ENCODE results near the gene QRFP. TPM values are rescaled to one million over a fixed set of nuclear protein-coding genes. Genes with fewer than 3 reads are reported as not detected.

The QRFP gene
- total and polyA plus RNA-seq, 4 donors = 0.05 TPM; not detected in 3

DNA sequence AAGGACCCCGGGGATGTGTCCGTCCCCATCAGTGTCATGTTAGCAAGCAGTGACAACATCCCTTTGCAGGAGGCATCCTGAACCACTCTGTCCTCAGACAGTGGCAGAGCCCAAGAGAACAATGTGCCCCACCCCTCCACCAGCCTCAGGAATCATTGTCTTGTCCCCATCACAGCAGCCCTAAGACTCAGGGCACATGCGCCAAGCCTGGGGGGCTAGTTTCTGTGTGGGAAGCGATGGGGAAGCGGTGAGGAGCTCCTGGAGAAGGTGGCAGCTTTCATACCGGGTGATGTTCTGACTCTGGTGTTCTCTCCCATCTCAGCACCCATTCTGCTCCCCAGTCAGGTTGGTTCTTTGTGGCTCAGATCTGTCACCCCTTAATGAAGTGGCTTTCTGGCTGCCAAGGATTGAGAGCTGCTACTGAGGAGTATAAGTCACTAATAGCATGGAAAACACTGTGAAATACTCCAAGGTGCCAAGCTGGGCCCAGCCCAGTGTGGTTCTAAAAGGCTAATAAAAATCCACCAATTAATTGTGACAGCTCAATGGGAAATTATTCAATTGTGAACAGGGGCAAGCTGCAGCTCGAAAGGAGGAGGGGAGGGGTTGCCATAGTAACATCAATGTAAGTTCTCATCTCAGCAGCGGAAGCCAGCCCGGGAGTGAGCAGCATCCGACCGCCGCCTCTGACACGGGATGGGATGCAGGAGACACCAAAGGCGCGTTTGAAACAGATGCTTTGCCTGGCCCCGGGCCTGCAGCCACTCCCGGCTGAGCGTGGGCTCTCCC lies 4.7 kb downstream of the QRFP start (continued):
- TF ChIP-seq, protein P1, sequence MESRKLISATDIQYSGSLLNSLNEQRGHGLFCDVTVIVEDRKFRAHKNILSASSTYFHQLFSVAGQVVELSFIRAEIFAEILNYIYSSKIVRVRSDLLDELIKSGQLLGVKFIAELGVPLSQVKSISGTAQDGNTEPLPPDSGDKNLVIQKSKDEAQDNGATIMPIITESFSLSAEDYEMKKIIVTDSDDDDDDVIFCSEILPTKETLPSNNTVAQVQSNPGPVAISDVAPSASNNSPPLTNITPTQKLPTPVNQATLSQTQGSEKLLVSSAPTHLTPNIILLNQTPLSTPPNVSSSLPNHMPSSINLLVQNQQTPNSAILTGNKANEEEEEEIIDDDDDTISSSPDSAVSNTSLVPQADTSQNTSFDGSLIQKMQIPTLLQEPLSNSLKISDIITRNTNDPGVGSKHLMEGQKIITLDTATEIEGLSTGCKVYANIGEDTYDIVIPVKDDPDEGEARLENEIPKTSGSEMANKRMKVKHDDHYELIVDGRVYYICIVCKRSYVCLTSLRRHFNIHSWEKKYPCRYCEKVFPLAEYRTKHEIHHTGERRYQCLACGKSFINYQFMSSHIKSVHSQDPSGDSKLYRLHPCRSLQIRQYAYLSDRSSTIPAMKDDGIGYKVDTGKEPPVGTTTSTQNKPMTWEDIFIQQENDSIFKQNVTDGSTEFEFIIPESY (IDR thresholded peaks at IDR 0.05) = no peak
- TF ChIP-seq HNF4G (IDR thresholded peaks at IDR 0.05) = no peak

DNA sequence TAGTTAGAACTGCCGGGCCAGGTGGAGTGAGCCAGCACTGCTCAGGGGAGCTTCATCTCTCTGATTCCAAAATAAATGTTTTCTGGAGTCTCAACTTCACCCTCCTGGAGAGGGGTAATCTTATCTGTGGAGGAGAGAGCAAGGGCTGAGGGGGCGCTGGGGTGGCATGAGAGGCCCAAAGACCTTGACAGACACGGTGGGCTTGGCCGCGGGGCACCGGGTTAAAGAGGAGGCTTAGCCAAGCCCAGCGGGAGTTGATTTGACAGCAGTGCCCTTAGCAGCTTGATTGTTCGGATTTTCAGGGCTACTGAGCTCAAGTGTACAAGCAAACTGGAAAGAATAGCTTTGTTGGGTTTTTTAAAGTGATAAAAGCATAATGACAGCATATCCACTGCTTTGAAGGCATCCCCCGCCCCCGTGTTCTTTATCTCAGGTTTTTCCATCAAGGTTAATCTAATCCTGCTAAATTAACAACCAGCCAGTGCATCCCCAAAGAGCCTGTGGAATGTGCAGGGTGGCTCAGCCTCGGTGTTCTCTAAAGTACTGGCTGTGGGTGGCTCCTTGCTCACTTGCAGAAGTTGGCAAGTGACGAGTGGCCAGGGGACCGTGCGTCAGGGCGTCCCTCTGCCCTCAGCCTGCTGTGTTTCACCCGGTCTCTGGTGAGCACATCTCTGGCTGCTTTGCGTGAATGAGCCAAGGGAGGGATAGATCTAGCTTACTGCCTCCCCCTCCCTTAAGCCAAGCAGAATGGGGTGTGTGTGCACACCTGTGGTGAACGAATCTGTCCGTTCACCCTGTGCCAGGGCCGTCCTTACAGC lies 5.5 kb downstream of the QRFP start:
- TF ChIP-seq, protein P2, sequence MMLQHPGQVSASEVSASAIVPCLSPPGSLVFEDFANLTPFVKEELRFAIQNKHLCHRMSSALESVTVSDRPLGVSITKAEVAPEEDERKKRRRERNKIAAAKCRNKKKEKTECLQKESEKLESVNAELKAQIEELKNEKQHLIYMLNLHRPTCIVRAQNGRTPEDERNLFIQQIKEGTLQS (IDR thresholded peaks at IDR 0.05) = no peak
- TF ChIP-seq, protein P3, sequence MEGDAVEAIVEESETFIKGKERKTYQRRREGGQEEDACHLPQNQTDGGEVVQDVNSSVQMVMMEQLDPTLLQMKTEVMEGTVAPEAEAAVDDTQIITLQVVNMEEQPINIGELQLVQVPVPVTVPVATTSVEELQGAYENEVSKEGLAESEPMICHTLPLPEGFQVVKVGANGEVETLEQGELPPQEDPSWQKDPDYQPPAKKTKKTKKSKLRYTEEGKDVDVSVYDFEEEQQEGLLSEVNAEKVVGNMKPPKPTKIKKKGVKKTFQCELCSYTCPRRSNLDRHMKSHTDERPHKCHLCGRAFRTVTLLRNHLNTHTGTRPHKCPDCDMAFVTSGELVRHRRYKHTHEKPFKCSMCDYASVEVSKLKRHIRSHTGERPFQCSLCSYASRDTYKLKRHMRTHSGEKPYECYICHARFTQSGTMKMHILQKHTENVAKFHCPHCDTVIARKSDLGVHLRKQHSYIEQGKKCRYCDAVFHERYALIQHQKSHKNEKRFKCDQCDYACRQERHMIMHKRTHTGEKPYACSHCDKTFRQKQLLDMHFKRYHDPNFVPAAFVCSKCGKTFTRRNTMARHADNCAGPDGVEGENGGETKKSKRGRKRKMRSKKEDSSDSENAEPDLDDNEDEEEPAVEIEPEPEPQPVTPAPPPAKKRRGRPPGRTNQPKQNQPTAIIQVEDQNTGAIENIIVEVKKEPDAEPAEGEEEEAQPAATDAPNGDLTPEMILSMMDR (IDR thresholded peaks at IDR 0.05; ENCODE audit: low read depth, low read length, missing input control) = no peak
- TF ChIP-seq FOXA1 (IDR thresholded peaks at IDR 0.05) = no peak
- TF ChIP-seq TAF1 (conservative IDR thresholded peaks at IDR 0.05) = no peak
- Histone ChIP-seq H3K4me1 (ENCODE audit: control insufficient read depth in 4 of 4, insufficient read depth in 4 of 4, low read length in 3 of 4) (no peaks in the 10 kb centered on the region), H3K27me3 (ENCODE audit: control insufficient read depth in 4 of 4, insufficient read depth in 4 of 4, low read length in 3 of 4) (no peaks in the 10 kb centered on the region), H3K9me3 (ENCODE audit: control insufficient read depth in 4 of 4, low read length in 3 of 4) (no peaks in the 10 kb centered on the region), H3K4me3 (ENCODE audit: low read depth in 1 of 3, low read length in 3 of 3) (no peak overlapping the region), H3K9ac (ENCODE audit: low read depth in 1 of 2, low read length in 2 of 2) (no peak overlapping the region), H3K27ac (ENCODE audit: low read depth in 1 of 2, low read length in 2 of 2) (no peak overlapping the region), H3K36me3 (ENCODE audit: control insufficient read depth in 4 of 4, insufficient read depth in 3 of 4, low read depth in 1 of 4, low read length in 3 of 4) (peaks cover 0 to 33% (median 5%) of the 10 kb centered on the region in 4 donors)
- WGBS = 89% methylated on average over 20 of the region's 20 CpGs
- DNase-seq (ENCODE audit: low spot score) = no peak

DNA sequence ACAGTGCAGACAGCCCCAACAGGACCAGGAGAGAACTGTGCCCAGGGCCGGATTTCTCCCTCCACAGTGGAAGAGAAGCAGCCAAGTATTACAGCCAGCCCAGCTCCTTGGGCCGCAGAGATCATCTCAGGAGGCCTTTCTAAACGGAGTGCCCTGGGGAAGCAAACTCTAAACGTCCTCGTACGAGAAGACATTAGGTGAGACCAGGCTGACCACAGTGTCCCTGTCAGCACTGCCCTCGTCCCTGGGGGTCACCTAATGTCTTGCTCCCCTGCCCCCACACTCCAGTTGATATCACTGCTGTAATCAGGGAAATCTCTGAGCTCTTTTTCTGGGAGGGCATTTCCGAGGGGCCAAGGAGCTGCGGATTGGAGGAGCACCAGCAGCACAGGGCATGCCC lies 6.5 kb downstream of the QRFP start:
- Histone ChIP-seq H3K27me3 (ENCODE audit: control insufficient read depth in 4 of 4, insufficient read depth in 4 of 4, low read length in 3 of 4) (no peaks in the 10 kb centered on the region), H3K4me3 (ENCODE audit: low read depth in 1 of 3, low read length in 3 of 3) (no peak overlapping the region), H3K9me3 (ENCODE audit: control insufficient read depth in 4 of 4, low read length in 3 of 4) (no peaks in the 10 kb centered on the region), H3K9ac (ENCODE audit: low read depth in 1 of 2, low read length in 2 of 2) (no peak overlapping the region), H3K27ac (ENCODE audit: low read depth in 1 of 2, low read length in 2 of 2) (no peak overlapping the region), H3K36me3 (ENCODE audit: control insufficient read depth in 4 of 4, insufficient read depth in 3 of 4, low read depth in 1 of 4, low read length in 3 of 4) (peaks cover 0 to 42% (median 10%) of the 10 kb centered on the region in 4 donors), H3K4me1 (ENCODE audit: control insufficient read depth in 4 of 4, insufficient read depth in 4 of 4, low read length in 3 of 4) (no peaks in the 10 kb centered on the region)
- DNase-seq (ENCODE audit: low spot score) = no peak
- 93% methylated on average over 9 of the region's 9 CpGs for WGBS
- TF ChIP-seq, protein P4, sequence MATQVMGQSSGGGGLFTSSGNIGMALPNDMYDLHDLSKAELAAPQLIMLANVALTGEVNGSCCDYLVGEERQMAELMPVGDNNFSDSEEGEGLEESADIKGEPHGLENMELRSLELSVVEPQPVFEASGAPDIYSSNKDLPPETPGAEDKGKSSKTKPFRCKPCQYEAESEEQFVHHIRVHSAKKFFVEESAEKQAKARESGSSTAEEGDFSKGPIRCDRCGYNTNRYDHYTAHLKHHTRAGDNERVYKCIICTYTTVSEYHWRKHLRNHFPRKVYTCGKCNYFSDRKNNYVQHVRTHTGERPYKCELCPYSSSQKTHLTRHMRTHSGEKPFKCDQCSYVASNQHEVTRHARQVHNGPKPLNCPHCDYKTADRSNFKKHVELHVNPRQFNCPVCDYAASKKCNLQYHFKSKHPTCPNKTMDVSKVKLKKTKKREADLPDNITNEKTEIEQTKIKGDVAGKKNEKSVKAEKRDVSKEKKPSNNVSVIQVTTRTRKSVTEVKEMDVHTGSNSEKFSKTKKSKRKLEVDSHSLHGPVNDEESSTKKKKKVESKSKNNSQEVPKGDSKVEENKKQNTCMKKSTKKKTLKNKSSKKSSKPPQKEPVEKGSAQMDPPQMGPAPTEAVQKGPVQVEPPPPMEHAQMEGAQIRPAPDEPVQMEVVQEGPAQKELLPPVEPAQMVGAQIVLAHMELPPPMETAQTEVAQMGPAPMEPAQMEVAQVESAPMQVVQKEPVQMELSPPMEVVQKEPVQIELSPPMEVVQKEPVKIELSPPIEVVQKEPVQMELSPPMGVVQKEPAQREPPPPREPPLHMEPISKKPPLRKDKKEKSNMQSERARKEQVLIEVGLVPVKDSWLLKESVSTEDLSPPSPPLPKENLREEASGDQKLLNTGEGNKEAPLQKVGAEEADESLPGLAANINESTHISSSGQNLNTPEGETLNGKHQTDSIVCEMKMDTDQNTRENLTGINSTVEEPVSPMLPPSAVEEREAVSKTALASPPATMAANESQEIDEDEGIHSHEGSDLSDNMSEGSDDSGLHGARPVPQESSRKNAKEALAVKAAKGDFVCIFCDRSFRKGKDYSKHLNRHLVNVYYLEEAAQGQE (IDR thresholded peaks at IDR 0.05) = no peak
- no peak for TF ChIP-seq EGR1 (IDR thresholded peaks at IDR 0.05; ENCODE audit: low read depth in 2 of 2)
- TF ChIP-seq, protein P3 (IDR thresholded peaks at IDR 0.05; ENCODE audit: low read depth, low read length, missing input control) = no peak
- no peak for TF ChIP-seq RAD21 (IDR thresholded peaks at IDR 0.05)
- no peak for TF ChIP-seq HNF4G (IDR thresholded peaks at IDR 0.05)
- no peak for TF ChIP-seq TAF1 (conservative IDR thresholded peaks at IDR 0.05)
- TF ChIP-seq YY1 (IDR thresholded peaks at IDR 0.05) = no peak
- no peak for TF ChIP-seq GABPA (IDR thresholded peaks at IDR 0.05 in 1 of 2, conservative IDR thresholded peaks at IDR 0.05 in 1 of 2)
- TF ChIP-seq RXRA (IDR thresholded peaks at IDR 0.05) = no peak
- TF ChIP-seq FOXA1 (IDR thresholded peaks at IDR 0.05) = no peak
- TF ChIP-seq, protein P2 (IDR thresholded peaks at IDR 0.05) = no peak
- no peak for TF ChIP-seq FOXA2 (IDR thresholded peaks at IDR 0.05)
- no peak for TF ChIP-seq NR2F2 (IDR thresholded peaks at IDR 0.05)
- TF ChIP-seq, protein P1 (IDR thresholded peaks at IDR 0.05) = no peak

Measured in liver (tissue), 9 donors.